Uterus (tissue), 2 donors: Measurements from ENCODE around the gene MUSTN1.

Experiments used
- CTCF ChIP-seq, 4 experiments: fragments of 200-600 bp in 2 of 4; fragments of 450-650 bp in 2 of 4; sonication (generic) in 2 of 4; IDR thresholded peaks; one replicate each; pipeline ENCODE4 v1.5.1; 2016 to 2019; ENCODE audit warnings: antibody characterized with exemption in 4 of 4, mild to moderate bottlenecking in 2 of 4, moderate library complexity in 1 of 4
- POLR2A ChIP-seq, 2 donors: fragments of 450-650 bp; IDR thresholded peaks; one replicate each; pipeline ENCODE4 v1.6.1; 2016; ENCODE audit warnings: antibody characterized with exemption in 2 of 2, mild to moderate bottlenecking in 1 of 2, moderate library complexity in 1 of 2

- TF ChIP-seq POLR2A (IDR thresholded peaks at IDR 0.05) (no peak), CTCF (IDR thresholded peaks at IDR 0.05) (no peak)
Observed at GRCh38 chr3:52857864-52858263, 23.0 kb upstream of the MUSTN1 start.
